PFSK-1 (cell line): ENCODE results near the gene FAM124A.

Experiments used
- TAF1 ChIP-seq: IDR thresholded peaks from 2 replicates; pipeline ENCODE4 v1.6.1; 2012; ENCODE audit warnings: low read length, control low read depth, borderline replicate concordance; ENCODE audit not compliant: insufficient read depth
- TF ChIP-seq, protein P1 (sequence below), 2 experiments: IDR thresholded peaks; 2 replicates each; pipeline versions ENCODE4 v1.6.1 to v1.8.0; 2011 to 2012; ENCODE audit warnings: low read depth in 2 of 2, low read length in 2 of 2, control low read depth in 1 of 2, inconsistent platforms in 1 of 2, mild to moderate bottlenecking in 1 of 2, moderate library complexity in 1 of 2; ENCODE audit not compliant: insufficient read depth in 1 of 2

DNA sequence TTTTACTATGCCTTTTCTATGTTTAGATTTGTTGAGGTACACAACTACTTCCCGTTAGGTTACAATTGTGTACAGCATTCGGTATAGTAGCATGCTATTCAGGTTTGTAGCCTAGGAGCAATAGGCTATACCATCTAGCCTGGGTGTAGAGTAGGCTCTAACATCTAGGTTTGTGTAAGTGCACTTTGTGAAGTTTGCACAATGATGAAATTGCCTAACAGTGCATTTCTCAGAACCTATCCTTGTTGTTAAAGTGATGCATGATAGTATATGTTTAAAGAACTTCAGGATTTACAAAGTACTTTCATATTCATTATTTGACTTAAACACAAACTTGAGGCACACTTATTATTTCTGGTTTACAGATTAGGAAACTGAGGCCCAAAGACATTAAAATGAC, 105.8 kb downstream of the FAM124A start:
- TF ChIP-seq, protein P1, sequence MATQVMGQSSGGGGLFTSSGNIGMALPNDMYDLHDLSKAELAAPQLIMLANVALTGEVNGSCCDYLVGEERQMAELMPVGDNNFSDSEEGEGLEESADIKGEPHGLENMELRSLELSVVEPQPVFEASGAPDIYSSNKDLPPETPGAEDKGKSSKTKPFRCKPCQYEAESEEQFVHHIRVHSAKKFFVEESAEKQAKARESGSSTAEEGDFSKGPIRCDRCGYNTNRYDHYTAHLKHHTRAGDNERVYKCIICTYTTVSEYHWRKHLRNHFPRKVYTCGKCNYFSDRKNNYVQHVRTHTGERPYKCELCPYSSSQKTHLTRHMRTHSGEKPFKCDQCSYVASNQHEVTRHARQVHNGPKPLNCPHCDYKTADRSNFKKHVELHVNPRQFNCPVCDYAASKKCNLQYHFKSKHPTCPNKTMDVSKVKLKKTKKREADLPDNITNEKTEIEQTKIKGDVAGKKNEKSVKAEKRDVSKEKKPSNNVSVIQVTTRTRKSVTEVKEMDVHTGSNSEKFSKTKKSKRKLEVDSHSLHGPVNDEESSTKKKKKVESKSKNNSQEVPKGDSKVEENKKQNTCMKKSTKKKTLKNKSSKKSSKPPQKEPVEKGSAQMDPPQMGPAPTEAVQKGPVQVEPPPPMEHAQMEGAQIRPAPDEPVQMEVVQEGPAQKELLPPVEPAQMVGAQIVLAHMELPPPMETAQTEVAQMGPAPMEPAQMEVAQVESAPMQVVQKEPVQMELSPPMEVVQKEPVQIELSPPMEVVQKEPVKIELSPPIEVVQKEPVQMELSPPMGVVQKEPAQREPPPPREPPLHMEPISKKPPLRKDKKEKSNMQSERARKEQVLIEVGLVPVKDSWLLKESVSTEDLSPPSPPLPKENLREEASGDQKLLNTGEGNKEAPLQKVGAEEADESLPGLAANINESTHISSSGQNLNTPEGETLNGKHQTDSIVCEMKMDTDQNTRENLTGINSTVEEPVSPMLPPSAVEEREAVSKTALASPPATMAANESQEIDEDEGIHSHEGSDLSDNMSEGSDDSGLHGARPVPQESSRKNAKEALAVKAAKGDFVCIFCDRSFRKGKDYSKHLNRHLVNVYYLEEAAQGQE (IDR thresholded peaks at IDR 0.05; ENCODE audit: insufficient read depth in 1 of 2, low read depth in 2 of 2, low read length in 2 of 2): no peak
- no peak for TF ChIP-seq TAF1
